Epithelial cell of proximal tubule (primary cell): ENCODE data around the gene GAB1. TPM values are rescaled to one million over a fixed set of nuclear protein-coding genes. Genes with fewer than 3 reads are reported as not detected.

Source experiments
- DNase-seq: peaks from one replicate; pipeline ENCODE4 v3.0.0-alpha.2; 2011; ENCODE audit warnings: low read depth
- H3K4me3 ChIP-seq: 2 replicates; pipeline ENCODE4 v1.5.1; 2011; ENCODE audit warnings: low read depth, mild to moderate bottlenecking, low read length
- total RNA-seq: library from RNA; depleted of rRNA; stranded (reverse); fragments of >200 nt; gene quantifications from 2 replicates; pipeline ENCODE4 v1.2.3, GENCODE V29; 2015
- TF ChIP-seq, protein P1 (sequence below): conservative IDR thresholded peaks from 2 replicates; pipeline ENCODE4 v1.5.1; 2012; ENCODE audit warnings: low read depth, mild to moderate bottlenecking, low read length

The GAB1 gene
- total RNA-seq, 1 donor from 2014 or later: 12.2 TPM

GRCh38 chr4:143294710-143295275 is 41.9 kb upstream of the GAB1 start:
- TF ChIP-seq, protein P1, sequence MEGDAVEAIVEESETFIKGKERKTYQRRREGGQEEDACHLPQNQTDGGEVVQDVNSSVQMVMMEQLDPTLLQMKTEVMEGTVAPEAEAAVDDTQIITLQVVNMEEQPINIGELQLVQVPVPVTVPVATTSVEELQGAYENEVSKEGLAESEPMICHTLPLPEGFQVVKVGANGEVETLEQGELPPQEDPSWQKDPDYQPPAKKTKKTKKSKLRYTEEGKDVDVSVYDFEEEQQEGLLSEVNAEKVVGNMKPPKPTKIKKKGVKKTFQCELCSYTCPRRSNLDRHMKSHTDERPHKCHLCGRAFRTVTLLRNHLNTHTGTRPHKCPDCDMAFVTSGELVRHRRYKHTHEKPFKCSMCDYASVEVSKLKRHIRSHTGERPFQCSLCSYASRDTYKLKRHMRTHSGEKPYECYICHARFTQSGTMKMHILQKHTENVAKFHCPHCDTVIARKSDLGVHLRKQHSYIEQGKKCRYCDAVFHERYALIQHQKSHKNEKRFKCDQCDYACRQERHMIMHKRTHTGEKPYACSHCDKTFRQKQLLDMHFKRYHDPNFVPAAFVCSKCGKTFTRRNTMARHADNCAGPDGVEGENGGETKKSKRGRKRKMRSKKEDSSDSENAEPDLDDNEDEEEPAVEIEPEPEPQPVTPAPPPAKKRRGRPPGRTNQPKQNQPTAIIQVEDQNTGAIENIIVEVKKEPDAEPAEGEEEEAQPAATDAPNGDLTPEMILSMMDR: no peak
- DNase-seq: no peak
- H3K4me3 ChIP-seq: no peak overlapping the region

- DNase-seq: no peak
- H3K4me3 ChIP-seq: no peak overlapping the region
These were observed 40.1 kb upstream of the GAB1 start for GRCh38 chr4:143296397-143297067.

GRCh38 chr4:143300860-143301259 is 35.8 kb upstream of the GAB1 start:
- DNase-seq: no peak
- TF ChIP-seq, protein P1: no peak
- no peak overlapping the region for H3K4me3 ChIP-seq

More at GRCh38 chr4:143296397-143297067, 40.1 kb upstream of the GAB1 start:
- TF ChIP-seq, protein P1: no peak

GRCh38 chr4:143302536-143302935 is 34.1 kb upstream of the GAB1 start:
- no peak overlapping the region for H3K4me3 ChIP-seq
- TF ChIP-seq, protein P1: no peak
- DNase-seq: no peak

DNA sequence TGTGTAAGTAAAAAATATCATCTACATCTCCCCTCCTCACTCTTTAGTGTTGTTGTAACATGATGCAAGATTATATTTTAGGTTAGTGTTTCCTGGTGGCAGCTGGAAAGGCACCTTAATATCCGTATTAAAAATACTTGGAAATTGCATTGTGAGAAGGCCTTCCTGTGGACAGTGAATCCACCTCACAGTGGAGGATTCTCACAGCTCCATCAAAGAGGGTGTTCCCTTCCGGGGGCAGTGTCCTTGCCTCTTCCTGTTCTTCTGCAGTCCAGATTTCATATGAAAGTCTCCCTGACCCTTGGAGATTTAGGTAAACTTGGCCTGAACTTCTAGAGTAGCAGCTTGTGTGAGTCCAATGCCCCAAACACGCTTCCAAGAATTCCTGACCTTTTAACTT is 29.9 kb upstream of the GAB1 start:
- DNase-seq: no peak
- TF ChIP-seq, protein P1: no peak

GRCh38 chr4:143307531-143307930 is 29.1 kb upstream of the GAB1 start:
- TF ChIP-seq, protein P1: no peak
- DNase-seq: no peak
- no peak overlapping the region for H3K4me3 ChIP-seq

More for the DNA sequence above, 29.9 kb upstream of the GAB1 start:
- no peak overlapping the region for H3K4me3 ChIP-seq

- no peak overlapping the region for H3K4me3 ChIP-seq
- TF ChIP-seq, protein P1: no peak
- no peak for DNase-seq
These were observed 28.3 kb upstream of the GAB1 start for GRCh38 chr4:143308377-143308776.
